NCI-H2029 treated with DMSO at 0.1 percent for 48 hours (cell line): ENCODE measurements around the gene DEPDC1B.
"Not testable (repeated sequence)": the region's sequence is repeated elsewhere in the genome, so short reads cannot be mapped to it uniquely, and the experiment has no call there.

ENCODE experiments used
- DNase-seq: peaks from one replicate; lab custom pipeline; 2025; lab: John Stamatoyannopoulos, UW

The DEPDC1B gene

DNA sequence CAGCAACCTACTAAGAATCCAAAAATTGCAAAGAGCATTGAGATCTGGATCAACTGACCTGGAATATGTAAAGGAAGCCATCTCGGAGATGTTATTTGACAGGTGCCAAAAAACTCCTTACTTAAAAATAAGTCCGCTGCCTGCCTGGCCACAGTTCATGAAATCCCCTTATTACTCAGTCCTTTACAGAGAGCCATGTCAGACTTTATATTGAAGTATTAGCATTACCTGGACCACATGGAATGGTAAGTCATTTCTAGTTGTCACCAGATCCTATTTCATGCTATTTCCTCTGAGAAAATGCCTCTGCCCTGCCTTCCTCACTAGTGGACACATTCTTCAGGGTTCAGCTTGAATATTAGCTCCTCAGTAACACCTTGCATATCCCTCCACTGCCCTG, 115.7 kb downstream of the DEPDC1B start:
- DNase-seq = no peak

- DNase-seq = no peak
Measured at GRCh38 chr5:60583616-60584015, 116.3 kb downstream of the DEPDC1B start.

- DNase-seq = no peak
Measured at GRCh38 chr5:60578315-60578714, 121.7 kb downstream of the DEPDC1B start.

DNA sequence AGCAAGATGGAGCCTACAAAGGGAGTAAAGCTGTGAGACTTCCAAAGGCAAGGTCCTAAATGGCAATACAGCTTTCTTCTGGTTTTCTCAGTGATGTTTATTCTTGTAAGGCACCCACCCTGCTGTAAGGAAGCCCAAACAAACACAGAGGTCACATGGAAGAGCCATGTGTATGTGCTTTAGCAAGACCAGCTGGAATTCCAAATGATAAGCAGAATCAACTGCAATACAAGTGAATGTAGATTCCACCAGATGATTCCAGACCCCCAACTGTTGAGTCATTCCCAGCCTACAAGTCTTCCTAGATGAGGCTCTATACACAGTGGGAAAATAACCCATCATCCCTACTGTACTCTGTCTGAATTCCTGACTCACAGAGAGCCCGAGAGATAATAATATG, 122.8 kb downstream of the DEPDC1B start:
- DNase-seq = no peak

GRCh38 chr5:60576425-60576824, 123.5 kb downstream of the DEPDC1B start:
- DNase-seq = no peak

DNA sequence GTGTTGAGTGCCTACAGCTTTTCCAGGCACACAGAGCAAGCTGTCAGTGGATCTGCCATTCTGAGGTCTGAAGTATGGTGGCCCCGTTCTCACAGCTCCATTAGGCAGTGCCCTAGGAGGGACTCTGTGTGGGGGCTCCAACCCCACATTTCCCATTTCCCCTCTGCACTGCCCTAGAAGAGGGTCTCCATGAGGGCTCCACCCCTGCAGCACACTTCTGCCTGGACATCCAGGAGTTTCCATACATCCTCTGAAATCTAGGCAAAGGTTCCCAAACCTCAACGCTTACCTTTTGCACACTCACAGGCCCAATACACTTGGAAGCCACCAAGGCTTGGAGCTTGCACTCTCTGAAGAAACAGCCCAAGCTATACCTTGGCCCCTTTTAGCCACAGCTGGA, 131.3 kb downstream of the DEPDC1B start:
- no peak for DNase-seq

GRCh38 chr5:60563696-60564324, 136.2 kb downstream of the DEPDC1B start:
- no peak for DNase-seq

GRCh38 chr5:60553291-60553690, 146.7 kb downstream of the DEPDC1B start:
- not testable (repeated sequence) for DNase-seq

DNA sequence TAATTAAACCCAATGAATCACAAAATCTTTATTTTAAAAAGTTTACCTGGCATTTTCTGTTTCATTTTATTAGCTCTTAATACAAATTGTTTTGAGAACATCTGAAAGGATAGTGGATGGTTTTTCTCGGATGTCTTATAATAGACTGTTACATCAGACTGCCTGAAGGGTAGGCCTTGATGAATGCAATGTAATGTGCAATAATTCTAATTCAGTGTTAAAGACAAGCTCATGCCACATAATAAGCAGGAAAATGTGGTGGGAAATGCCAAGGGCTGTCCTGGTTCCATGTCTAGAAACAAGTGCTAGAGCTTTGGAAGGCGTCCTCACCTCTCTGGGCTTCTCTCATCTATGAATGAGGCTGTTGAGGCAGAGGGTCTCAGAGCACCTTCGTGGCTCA, 148.1 kb downstream of the DEPDC1B start:
- no peak for DNase-seq

DNA sequence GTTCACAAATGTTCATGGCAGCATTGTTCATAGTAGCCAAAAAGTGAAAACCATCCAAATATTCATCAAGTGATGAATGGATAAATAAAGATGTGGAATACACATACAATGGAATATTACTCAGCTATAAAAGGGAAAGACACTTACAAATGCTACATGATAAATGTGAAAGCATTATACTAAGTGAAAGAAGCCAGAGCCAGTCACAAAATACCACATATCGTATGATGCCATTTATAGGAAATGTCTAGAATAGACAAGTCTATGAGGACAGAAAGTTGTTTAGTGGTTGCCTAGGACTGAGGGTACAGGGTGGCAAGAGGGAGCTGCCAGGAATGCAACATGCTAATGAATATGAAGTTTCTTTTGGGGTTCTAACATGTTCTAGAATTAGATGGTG, 148.7 kb downstream of the DEPDC1B start:
- no peak for DNase-seq

DNA sequence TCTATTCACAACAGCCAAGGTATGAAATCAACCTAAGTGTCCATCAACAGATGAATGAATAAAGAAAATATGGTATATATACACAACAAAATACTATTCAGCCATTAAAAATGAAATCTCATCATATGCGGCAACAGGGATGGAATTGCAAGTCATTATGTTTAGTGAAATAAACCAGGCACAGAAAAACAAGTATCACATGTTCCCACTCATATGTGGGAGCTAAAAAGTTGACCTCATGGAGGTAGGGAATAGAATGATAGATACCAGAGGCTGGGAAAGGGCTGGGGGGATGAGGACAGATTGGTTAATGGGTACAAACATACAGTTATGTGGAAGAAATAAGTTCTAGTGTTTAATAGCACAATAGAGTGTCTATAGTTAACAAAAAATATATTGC, 149.7 kb downstream of the DEPDC1B start:
- DNase-seq = no peak

DNA sequence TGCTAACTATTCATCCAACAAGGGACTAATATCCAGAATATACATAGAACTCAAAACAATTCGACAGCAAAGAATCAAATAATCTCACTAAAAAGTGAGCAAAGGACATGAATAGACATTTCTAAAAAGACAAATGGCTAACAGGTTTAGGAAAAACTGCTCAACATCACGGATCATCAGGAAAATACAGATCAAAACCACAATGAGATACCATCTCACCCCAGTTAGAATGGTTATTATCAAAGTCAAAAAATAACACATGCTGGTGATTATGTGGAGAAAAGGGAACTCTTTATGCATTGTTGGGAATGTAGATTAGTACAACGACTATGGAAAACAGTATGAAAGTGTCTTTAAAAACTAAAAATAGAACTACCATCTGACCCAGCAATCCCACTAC, 150.1 kb downstream of the DEPDC1B start:
- DNase-seq = no peak
